ENCODE results near the gene CTDP1. TPM values are rescaled to one million over a fixed set of nuclear protein-coding genes. Genes with fewer than 3 reads are reported as not detected.

Gene CTDP1
- total RNA-seq, 1 experiment from 2014 or later = 22.5 TPM

DNA sequence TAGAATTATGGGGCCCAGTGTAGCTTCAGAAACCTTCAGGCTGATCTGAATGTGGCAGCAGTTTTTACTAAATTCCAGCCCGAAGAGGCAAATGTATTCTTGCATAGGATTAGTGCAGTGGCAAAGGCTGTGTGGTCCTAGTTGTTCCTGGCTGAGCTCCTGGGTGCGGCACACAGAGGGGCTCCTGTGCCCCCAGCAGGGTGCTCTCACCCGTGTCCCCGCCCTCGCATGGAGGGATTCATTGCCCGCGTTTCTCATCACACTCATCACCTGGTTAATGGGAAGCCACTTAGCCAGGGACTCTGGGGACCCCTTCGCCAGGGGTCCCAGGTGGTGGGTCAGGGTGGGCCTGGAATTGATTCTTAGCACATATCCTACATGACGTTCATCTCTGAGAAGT lies 122.0 kb downstream of the CTDP1 start:
- H3K27me3 ChIP-seq (replicated peaks; ENCODE audit: insufficient read depth, low read depth, low read length, poor library complexity) = peaks cover 37% of the 10 kb centered on the region

DNA sequence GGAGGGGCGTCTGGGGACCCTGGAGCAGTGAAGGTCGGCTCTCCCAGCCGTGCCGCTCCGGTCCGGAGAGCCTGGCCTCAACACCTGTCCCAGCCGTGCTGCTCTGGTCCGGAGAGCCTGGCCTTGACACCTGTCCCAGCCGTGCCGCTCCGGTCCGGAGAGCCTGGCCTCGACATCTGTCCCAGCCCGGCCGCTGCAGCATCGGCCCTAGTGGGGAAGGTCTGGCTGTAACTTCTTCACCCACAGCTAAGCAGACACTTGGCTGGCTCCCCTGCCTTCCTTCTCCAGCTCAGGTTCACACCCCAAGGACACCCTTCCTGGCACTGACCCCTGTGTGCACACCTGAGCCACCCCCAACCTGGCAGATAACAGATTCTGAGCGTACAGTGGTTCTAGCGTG lies 122.7 kb downstream of the CTDP1 start:
- ChIA-PET POLR2A (ENCODE audit: low non-redundant PET) (no interaction called here), CTCF (no interaction called here)

More for the DNA sequence above, 122.0 kb downstream of the CTDP1 start:
- BruUV-seq (replicated peaks) = no TSS peak
- H3K4me3 ChIP-seq (ENCODE audit: low read depth, low read length, poor library complexity, severe bottlenecking) = no peak overlapping the region
- CTCF ChIA-PET = no interaction called here
- TF ChIP-seq EZH2 (IDR thresholded peaks at IDR 0.05; ENCODE audit: borderline replicate concordance, low read depth, low read length, poor library complexity, severe bottlenecking) = no peak
- TF ChIP-seq, protein P1, sequence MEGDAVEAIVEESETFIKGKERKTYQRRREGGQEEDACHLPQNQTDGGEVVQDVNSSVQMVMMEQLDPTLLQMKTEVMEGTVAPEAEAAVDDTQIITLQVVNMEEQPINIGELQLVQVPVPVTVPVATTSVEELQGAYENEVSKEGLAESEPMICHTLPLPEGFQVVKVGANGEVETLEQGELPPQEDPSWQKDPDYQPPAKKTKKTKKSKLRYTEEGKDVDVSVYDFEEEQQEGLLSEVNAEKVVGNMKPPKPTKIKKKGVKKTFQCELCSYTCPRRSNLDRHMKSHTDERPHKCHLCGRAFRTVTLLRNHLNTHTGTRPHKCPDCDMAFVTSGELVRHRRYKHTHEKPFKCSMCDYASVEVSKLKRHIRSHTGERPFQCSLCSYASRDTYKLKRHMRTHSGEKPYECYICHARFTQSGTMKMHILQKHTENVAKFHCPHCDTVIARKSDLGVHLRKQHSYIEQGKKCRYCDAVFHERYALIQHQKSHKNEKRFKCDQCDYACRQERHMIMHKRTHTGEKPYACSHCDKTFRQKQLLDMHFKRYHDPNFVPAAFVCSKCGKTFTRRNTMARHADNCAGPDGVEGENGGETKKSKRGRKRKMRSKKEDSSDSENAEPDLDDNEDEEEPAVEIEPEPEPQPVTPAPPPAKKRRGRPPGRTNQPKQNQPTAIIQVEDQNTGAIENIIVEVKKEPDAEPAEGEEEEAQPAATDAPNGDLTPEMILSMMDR (conservative IDR thresholded peaks at IDR 0.05; ENCODE audit: low read depth, low read length) = no peak
- POLR2A ChIA-PET (ENCODE audit: low non-redundant PET) = no interaction called here
- intact Hi-C loops (cut with micrococcal nuclease; ENCODE audit: unreplicated experiment) = no loop called here
- H3K4me1 ChIP-seq (ENCODE audit: insufficient read depth, low read length, poor library complexity, severe bottlenecking) = no peaks in the 10 kb centered on the region
- H3K27ac ChIP-seq (ENCODE audit: low read depth, low read length, poor library complexity, severe bottlenecking) = no peak overlapping the region
- DNase-seq (ENCODE audit: low spot score) = no peak
- H3K36me3 ChIP-seq (ENCODE audit: insufficient read depth, low read length, poor library complexity, severe bottlenecking) = no peaks in the 10 kb centered on the region
- H3K9me3 ChIP-seq (ENCODE audit: low read depth, low read length, poor library complexity, severe bottlenecking) = no peaks in the 10 kb centered on the region

DNA sequence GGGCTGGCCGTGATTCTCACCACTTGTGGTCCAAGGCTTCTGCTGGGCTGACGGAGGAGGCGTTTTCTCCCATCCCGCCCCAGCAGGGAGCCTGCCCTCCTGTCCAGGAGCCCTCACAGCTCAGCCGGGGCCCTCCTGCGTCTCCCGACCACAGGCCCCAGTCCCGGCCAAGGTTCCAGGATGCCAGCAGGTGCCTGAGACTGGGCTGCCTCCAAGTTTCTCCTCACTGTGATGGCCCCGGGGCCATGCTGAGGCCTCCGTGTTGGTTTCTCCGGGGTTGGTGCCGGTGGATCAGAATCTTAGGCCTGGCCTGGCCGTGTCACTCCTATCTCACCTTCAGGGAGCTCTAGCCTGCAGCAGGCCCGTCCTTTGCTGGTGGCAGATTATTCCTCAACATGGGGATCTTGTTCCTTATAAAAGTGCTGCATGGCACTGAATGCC lies 124.0 kb downstream of the CTDP1 start:
- intact Hi-C loops (cut with micrococcal nuclease; ENCODE audit: unreplicated experiment) = no loop called here
- no peaks in the 10 kb centered on the region for H3K36me3 ChIP-seq (ENCODE audit: insufficient read depth, low read length, poor library complexity, severe bottlenecking)
- peaks cover 19% of the 10 kb centered on the region for H3K27me3 ChIP-seq (replicated peaks; ENCODE audit: insufficient read depth, low read depth, low read length, poor library complexity)
- POLR2A ChIA-PET (ENCODE audit: low non-redundant PET) = no interaction called here
- no peak overlapping the region for H3K27ac ChIP-seq (ENCODE audit: low read depth, low read length, poor library complexity, severe bottlenecking)
- DNase-seq (ENCODE audit: low spot score) = no peak
- H3K4me3 ChIP-seq (ENCODE audit: low read depth, low read length, poor library complexity, severe bottlenecking) = no peak overlapping the region
- BruUV-seq (replicated peaks) = no TSS peak
- no peaks in the 10 kb centered on the region for H3K4me1 ChIP-seq (ENCODE audit: insufficient read depth, low read length, poor library complexity, severe bottlenecking)
- TF ChIP-seq EZH2 (IDR thresholded peaks at IDR 0.05; ENCODE audit: borderline replicate concordance, low read depth, low read length, poor library complexity, severe bottlenecking) = no peak
- TF ChIP-seq, protein P1 (conservative IDR thresholded peaks at IDR 0.05; ENCODE audit: low read depth, low read length) = no peak
- H3K9me3 ChIP-seq (ENCODE audit: low read depth, low read length, poor library complexity, severe bottlenecking) = no peaks in the 10 kb centered on the region
- CTCF ChIA-PET = no interaction called here

More for the DNA sequence above, 122.7 kb downstream of the CTDP1 start:
- Histone ChIP-seq H3K4me1 (ENCODE audit: insufficient read depth, low read length, poor library complexity, severe bottlenecking) (no peaks in the 10 kb centered on the region), H3K4me3 (ENCODE audit: low read depth, low read length, poor library complexity, severe bottlenecking) (no peak overlapping the region), H3K27ac (ENCODE audit: low read depth, low read length, poor library complexity, severe bottlenecking) (no peak overlapping the region), H3K36me3 (ENCODE audit: insufficient read depth, low read length, poor library complexity, severe bottlenecking) (no peaks in the 10 kb centered on the region), H3K9me3 (ENCODE audit: low read depth, low read length, poor library complexity, severe bottlenecking) (no peaks in the 10 kb centered on the region), H3K27me3 (replicated peaks; ENCODE audit: insufficient read depth, low read depth, low read length, poor library complexity) (peaks cover 30% of the 10 kb centered on the region)
- BruUV-seq (replicated peaks) = no TSS peak
- TF ChIP-seq EZH2 (IDR thresholded peaks at IDR 0.05; ENCODE audit: borderline replicate concordance, low read depth, low read length, poor library complexity, severe bottlenecking) = no peak
- no peak for DNase-seq (ENCODE audit: low spot score)
- intact Hi-C loops (cut with micrococcal nuclease; ENCODE audit: unreplicated experiment) = no loop called here

Other genes starting within 250 kb of the CTDP1 start
- gene KCNG2, start 118.1 kb downstream of the CTDP1 start, total RNA-seq (2021) = not detected in 2 replicates

All from A673 (cell line).